WTC11 (cell line): ENCODE measurements around the gene ZCCHC10. TPM values are rescaled to one million over a fixed set of nuclear protein-coding genes. Genes with fewer than 3 reads are reported as not detected.

Experiments
- ATAC-seq: fragments of 200-7000 bp; cut with Tn5 transposase; 2 replicates; pipeline ENCODE4 v1.10.0; 2021; ENCODE audit warnings: mild to moderate bottlenecking, moderate library complexity
- CTCF ChIA-PET: fragments of 300-600 bp; sonication (Branson Sonifier 250); formaldehyde crosslinking; loops from one replicate; lab custom pipeline; 2021; ENCODE audit warnings: antibody characterized with exemption; lab: Charles Lee
- POLR2A ChIA-PET: fragments of 350-600 bp; sonication (Branson Sonifier 250); formaldehyde crosslinking; loops from one replicate; lab custom pipeline; 2021; ENCODE audit warnings: antibody characterized with exemption; lab: Charles Lee
- DNase-seq: peaks from one replicate; pipeline ENCODE4 v3.0.0; 2021; ENCODE audit warnings: low spot score
- H3K27ac Mint-ChIP-seq: 2 replicates; pipeline ENCODE4 v1.8.0; 2021; ENCODE audit warnings: mixed read lengths
- H3K27me3 Mint-ChIP-seq: 2 replicates; pipeline ENCODE4 v1.8.0; 2021; ENCODE audit warnings: low read depth, mild to moderate bottlenecking, moderate library complexity, mixed read lengths
- H3K36me3 Mint-ChIP-seq: 2 replicates; pipeline ENCODE4 v1.8.0; 2021; ENCODE audit warnings: mixed read lengths
- H3K4me1 Mint-ChIP-seq: 2 replicates; pipeline ENCODE4 v1.8.0; 2022; ENCODE audit warnings: mixed read lengths
- H3K4me3 Mint-ChIP-seq: 2 replicates; pipeline ENCODE4 v1.8.0; 2021; ENCODE audit warnings: mild to moderate bottlenecking, moderate library complexity, mixed read lengths
- H3K9me3 Mint-ChIP-seq: 2 replicates; pipeline ENCODE4 v1.8.0; 2021; ENCODE audit warnings: mixed read lengths
- EMX1 ChIP-seq: fragments of 250-450 bp; sonication (Bioruptor Pico); IDR thresholded peaks from 2 replicates; pipeline ENCODE4 v1.8.0; 2021; ENCODE audit warnings: mild to moderate bottlenecking
- ETV6 ChIP-seq: sonication (generic); formaldehyde crosslinking; IDR thresholded peaks from 2 replicates; pipeline ENCODE4 v1.8.1; 2022; ENCODE audit warnings: mild to moderate bottlenecking, missing genetic modification reagents
- FOXK1 ChIP-seq: sonication (generic); formaldehyde crosslinking; IDR thresholded peaks from 2 replicates; pipeline ENCODE4 v1.8.0; 2022; ENCODE audit warnings: mild to moderate bottlenecking, moderate library complexity, missing genetic modification reagents
- IRF2 ChIP-seq: sonication (generic); formaldehyde crosslinking; IDR thresholded peaks from 2 replicates; pipeline ENCODE4 v1.8.0; 2022; ENCODE audit warnings: low read depth, missing genetic modification reagents, borderline replicate concordance
- MXD4 ChIP-seq: fragments of 250-450 bp; sonication (Bioruptor Pico); IDR thresholded peaks from 2 replicates; pipeline ENCODE4 v1.8.0; 2021; ENCODE audit warnings: mild to moderate bottlenecking, moderate library complexity, borderline replicate concordance
- MYBL2 ChIP-seq: sonication (generic); formaldehyde crosslinking; IDR thresholded peaks from 2 replicates; pipeline ENCODE4 v1.8.1; 2023; ENCODE audit warnings: mild to moderate bottlenecking, moderate library complexity, missing genetic modification reagents
- SOX15 ChIP-seq: fragments of 250-450 bp; sonication (Bioruptor Pico); IDR thresholded peaks from 2 replicates; pipeline ENCODE4 v1.9.0; 2021; ENCODE audit warnings: mild to moderate bottlenecking
- TEAD1 ChIP-seq: sonication (generic); formaldehyde crosslinking; IDR thresholded peaks from 2 replicates; pipeline ENCODE4 v1.8.0; 2022; ENCODE audit warnings: mild to moderate bottlenecking, missing genetic modification reagents
- TEAD4 ChIP-seq: sonication (generic); formaldehyde crosslinking; IDR thresholded peaks from 2 replicates; pipeline ENCODE4 v1.8.0; 2022; ENCODE audit warnings: mild to moderate bottlenecking, missing genetic modification reagents
- ZNF263 ChIP-seq: sonication (generic); formaldehyde crosslinking; IDR thresholded peaks from 2 replicates; pipeline ENCODE4 v1.8.1; 2022; ENCODE audit warnings: low read depth, mild to moderate bottlenecking, moderate library complexity, missing genetic modification reagents
- ZNF396 ChIP-seq: fragments of 250-450 bp; sonication (Bioruptor Pico); IDR thresholded peaks from 2 replicates; pipeline ENCODE4 v1.8.0; 2021; ENCODE audit warnings: mild to moderate bottlenecking, moderate library complexity, borderline replicate concordance
- ZNF416 ChIP-seq: fragments of 250-450 bp; sonication (Bioruptor Pico); IDR thresholded peaks from 2 replicates; pipeline ENCODE4 v1.9.0; 2021; ENCODE audit warnings: mild to moderate bottlenecking, inconsistent platforms
- total RNA-seq: library from RNA; stranded (reverse); gene quantifications from 3 replicates; pipeline ENCODE4 v1.2.3, GENCODE V29; 2021
- TF ChIP-seq, protein P1 (sequence below): fragments of 250-450 bp; sonication (Bioruptor Pico); IDR thresholded peaks from 2 replicates; pipeline ENCODE4 v1.9.0; 2021; ENCODE audit warnings: moderate library complexity, mild to moderate bottlenecking, inconsistent platforms, borderline replicate concordance
- TF ChIP-seq, protein P2 (sequence below): sonication (generic); formaldehyde crosslinking; IDR thresholded peaks from 2 replicates; pipeline ENCODE4 v1.8.1; 2023; ENCODE audit warnings: mild to moderate bottlenecking, missing genetic modification reagents
- TF ChIP-seq, protein P3 (sequence below): fragments of 200-600 bp; IDR thresholded peaks from 2 replicates; pipeline ENCODE4 v1.8.0; 2022; ENCODE audit warnings: antibody characterized with exemption
- TF ChIP-seq, protein P4 (sequence below): fragments of 250-450 bp; sonication (Bioruptor Pico); IDR thresholded peaks from 2 replicates; pipeline ENCODE4 v1.8.0; 2021; ENCODE audit warnings: mild to moderate bottlenecking
- TF ChIP-seq, protein P5 (sequence below): sonication (generic); formaldehyde crosslinking; IDR thresholded peaks from 2 replicates; pipeline ENCODE4 v1.8.0; 2023; ENCODE audit warnings: mild to moderate bottlenecking, missing genetic modification reagents
- TF ChIP-seq, protein P6 (sequence below): sonication (generic); formaldehyde crosslinking; IDR thresholded peaks from 2 replicates; pipeline ENCODE4 v1.8.1; 2022; ENCODE audit warnings: mild to moderate bottlenecking, missing genetic modification reagents, moderate library complexity, borderline replicate concordance

Gene ZCCHC10
- total RNA-seq, 1 experiment from 2014 or later, result 22.9 TPM

DNA sequence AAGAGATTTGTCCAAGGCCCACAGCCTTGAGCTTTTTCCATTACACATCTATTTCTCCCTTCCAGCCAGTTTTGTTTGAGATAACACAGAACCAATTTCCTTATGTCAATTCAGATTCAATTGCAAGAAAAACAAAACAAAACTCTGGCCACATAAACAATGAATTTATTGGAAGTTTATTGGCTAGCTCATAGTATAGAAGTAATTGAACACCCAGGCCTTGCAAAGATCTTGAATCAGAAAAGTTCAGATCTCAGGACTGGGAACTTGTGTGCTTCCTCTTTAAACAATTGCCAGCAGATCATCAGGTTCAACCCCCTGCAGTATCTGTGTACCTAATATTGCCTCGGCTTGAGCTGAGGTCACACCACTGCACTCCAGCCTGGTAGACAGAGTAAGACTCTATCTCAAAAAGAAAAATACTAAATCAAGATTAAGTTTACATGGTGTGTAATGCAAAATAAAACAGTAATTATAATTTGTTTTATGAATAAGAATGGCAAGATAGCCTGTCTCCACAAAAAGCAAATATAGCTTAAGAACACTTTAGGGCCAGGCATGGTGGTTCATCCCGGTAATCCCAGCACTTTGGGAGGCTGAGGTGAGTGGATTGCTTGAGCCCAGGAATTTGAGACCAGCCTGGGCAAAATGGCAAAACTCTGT, 4.1 kb upstream of the ZCCHC10 start:
- ATAC-seq, result no peak
- Mint-ChIP-seq H3K9me3 (no peaks in the 10 kb centered on the region), H3K27me3 (no peaks in the 10 kb centered on the region), H3K4me3 (no peak overlapping the region), H3K36me3 (no peaks in the 10 kb centered on the region), H3K4me1 (peaks cover 21% of the 10 kb centered on the region), H3K27ac (no peak overlapping the region)
- DNase-seq, result no peak
- POLR2A ChIA-PET, result interaction anchor here (1.4 kb wide), 1 partner anchor 21 kb away, joined by 5 read pairs; the partner anchor contains the start of gene HSPA4
- CTCF ChIA-PET, result no interaction called here
- TF ChIP-seq, protein P1, sequence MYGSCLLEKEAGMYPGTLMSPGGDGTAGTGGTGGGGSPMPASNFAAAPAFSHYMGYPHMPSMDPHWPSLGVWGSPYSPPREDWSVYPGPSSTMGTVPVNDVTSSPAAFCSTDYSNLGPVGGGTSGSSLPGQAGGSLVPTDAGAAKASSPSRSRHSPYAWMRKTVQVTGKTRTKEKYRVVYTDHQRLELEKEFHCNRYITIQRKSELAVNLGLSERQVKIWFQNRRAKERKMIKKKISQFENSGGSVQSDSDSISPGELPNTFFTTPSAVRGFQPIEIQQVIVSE (CRISPR knock-in tag), result no peak
- no peak for TF ChIP-seq ZNF263 (CRISPR knock-in tag)
- TF ChIP-seq FOXK1 (CRISPR knock-in tag), result no peak
- TF ChIP-seq ZNF416 (CRISPR knock-in tag), result no peak
- TF ChIP-seq, protein P2, sequence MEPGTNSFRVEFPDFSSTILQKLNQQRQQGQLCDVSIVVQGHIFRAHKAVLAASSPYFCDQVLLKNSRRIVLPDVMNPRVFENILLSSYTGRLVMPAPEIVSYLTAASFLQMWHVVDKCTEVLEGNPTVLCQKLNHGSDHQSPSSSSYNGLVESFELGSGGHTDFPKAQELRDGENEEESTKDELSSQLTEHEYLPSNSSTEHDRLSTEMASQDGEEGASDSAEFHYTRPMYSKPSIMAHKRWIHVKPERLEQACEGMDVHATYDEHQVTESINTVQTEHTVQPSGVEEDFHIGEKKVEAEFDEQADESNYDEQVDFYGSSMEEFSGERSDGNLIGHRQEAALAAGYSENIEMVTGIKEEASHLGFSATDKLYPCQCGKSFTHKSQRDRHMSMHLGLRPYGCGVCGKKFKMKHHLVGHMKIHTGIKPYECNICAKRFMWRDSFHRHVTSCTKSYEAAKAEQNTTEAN (CRISPR knock-in tag), result no peak
- TF ChIP-seq ZNF396 (CRISPR knock-in tag), result no peak
- no peak for TF ChIP-seq TEAD4
- no peak for TF ChIP-seq MXD4 (CRISPR knock-in tag)
- TF ChIP-seq IRF2, result no peak
- TF ChIP-seq EMX1 (CRISPR knock-in tag), result no peak
- TF ChIP-seq, protein P3, sequence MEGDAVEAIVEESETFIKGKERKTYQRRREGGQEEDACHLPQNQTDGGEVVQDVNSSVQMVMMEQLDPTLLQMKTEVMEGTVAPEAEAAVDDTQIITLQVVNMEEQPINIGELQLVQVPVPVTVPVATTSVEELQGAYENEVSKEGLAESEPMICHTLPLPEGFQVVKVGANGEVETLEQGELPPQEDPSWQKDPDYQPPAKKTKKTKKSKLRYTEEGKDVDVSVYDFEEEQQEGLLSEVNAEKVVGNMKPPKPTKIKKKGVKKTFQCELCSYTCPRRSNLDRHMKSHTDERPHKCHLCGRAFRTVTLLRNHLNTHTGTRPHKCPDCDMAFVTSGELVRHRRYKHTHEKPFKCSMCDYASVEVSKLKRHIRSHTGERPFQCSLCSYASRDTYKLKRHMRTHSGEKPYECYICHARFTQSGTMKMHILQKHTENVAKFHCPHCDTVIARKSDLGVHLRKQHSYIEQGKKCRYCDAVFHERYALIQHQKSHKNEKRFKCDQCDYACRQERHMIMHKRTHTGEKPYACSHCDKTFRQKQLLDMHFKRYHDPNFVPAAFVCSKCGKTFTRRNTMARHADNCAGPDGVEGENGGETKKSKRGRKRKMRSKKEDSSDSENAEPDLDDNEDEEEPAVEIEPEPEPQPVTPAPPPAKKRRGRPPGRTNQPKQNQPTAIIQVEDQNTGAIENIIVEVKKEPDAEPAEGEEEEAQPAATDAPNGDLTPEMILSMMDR, result no peak
- TF ChIP-seq MYBL2, result no peak
- TF ChIP-seq ETV6, result no peak
- no peak for TF ChIP-seq TEAD1 (CRISPR knock-in tag)
- TF ChIP-seq, protein P4, sequence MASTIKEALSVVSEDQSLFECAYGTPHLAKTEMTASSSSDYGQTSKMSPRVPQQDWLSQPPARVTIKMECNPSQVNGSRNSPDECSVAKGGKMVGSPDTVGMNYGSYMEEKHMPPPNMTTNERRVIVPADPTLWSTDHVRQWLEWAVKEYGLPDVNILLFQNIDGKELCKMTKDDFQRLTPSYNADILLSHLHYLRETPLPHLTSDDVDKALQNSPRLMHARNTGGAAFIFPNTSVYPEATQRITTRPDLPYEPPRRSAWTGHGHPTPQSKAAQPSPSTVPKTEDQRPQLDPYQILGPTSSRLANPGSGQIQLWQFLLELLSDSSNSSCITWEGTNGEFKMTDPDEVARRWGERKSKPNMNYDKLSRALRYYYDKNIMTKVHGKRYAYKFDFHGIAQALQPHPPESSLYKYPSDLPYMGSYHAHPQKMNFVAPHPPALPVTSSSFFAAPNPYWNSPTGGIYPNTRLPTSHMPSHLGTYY (CRISPR knock-in tag), result no peak

DNA sequence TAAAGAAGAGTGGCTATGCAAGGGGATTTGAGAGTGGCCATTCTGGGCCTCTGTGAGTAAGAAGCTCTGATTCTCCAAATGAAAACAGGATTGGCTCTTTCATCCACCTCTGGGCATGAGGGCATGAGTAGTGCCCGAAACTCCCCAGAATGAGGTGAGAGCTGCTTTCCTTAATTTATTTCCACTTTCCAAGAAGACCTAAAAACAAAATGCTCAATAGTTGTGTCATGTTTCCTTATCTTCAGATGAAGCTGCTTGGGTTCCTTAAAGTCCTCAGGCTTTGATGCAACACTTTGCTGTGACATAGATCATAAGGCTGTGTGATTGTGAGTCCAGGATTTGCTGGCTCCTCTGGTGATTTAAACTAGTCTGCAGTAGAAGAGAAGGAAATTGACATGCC, 3.1 kb upstream of the ZCCHC10 start:
- Mint-ChIP-seq H3K9me3 (no peaks in the 10 kb centered on the region), H3K4me3 (no peak overlapping the region), H3K27ac (no peak overlapping the region), H3K36me3 (no peaks in the 10 kb centered on the region), H3K27me3 (no peaks in the 10 kb centered on the region), H3K4me1 (peaks cover 22% of the 10 kb centered on the region)
- DNase-seq (no peak), ATAC-seq (no peak)
- ChIA-PET CTCF (interaction anchor here (0.5 kb wide), 1 partner anchor 206 kb away, joined by 4 read pairs; no protein-coding TSS in a partner anchor), POLR2A (no interaction called here)
- TF ChIP-seq, protein P2 (CRISPR knock-in tag), result no peak
- TF ChIP-seq SOX15 (no peak), TEAD1 (CRISPR knock-in tag) (no peak), IRF2 (no peak)
- TF ChIP-seq, protein P5, sequence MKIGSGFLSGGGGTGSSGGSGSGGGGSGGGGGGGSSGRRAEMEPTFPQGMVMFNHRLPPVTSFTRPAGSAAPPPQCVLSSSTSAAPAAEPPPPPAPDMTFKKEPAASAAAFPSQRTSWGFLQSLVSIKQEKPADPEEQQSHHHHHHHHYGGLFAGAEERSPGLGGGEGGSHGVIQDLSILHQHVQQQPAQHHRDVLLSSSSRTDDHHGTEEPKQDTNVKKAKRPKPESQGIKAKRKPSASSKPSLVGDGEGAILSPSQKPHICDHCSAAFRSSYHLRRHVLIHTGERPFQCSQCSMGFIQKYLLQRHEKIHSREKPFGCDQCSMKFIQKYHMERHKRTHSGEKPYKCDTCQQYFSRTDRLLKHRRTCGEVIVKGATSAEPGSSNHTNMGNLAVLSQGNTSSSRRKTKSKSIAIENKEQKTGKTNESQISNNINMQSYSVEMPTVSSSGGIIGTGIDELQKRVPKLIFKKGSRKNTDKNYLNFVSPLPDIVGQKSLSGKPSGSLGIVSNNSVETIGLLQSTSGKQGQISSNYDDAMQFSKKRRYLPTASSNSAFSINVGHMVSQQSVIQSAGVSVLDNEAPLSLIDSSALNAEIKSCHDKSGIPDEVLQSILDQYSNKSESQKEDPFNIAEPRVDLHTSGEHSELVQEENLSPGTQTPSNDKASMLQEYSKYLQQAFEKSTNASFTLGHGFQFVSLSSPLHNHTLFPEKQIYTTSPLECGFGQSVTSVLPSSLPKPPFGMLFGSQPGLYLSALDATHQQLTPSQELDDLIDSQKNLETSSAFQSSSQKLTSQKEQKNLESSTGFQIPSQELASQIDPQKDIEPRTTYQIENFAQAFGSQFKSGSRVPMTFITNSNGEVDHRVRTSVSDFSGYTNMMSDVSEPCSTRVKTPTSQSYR (CRISPR knock-in tag), result no peak
- TF ChIP-seq, protein P6, sequence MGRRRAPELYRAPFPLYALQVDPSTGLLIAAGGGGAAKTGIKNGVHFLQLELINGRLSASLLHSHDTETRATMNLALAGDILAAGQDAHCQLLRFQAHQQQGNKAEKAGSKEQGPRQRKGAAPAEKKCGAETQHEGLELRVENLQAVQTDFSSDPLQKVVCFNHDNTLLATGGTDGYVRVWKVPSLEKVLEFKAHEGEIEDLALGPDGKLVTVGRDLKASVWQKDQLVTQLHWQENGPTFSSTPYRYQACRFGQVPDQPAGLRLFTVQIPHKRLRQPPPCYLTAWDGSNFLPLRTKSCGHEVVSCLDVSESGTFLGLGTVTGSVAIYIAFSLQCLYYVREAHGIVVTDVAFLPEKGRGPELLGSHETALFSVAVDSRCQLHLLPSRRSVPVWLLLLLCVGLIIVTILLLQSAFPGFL (CRISPR knock-in tag), result no peak
